Measurements from ENCODE around the gene ZBED1. TPM values are rescaled to one million over a fixed set of nuclear protein-coding genes. Genes with fewer than 3 reads are reported as not detected.

Gene ZBED1
- 28.9 to 35.8 TPM (median 33.5 TPM) in 5 replicates for total RNA-seq (2022; extraction: Qiagen RNA extraction)

DNA sequence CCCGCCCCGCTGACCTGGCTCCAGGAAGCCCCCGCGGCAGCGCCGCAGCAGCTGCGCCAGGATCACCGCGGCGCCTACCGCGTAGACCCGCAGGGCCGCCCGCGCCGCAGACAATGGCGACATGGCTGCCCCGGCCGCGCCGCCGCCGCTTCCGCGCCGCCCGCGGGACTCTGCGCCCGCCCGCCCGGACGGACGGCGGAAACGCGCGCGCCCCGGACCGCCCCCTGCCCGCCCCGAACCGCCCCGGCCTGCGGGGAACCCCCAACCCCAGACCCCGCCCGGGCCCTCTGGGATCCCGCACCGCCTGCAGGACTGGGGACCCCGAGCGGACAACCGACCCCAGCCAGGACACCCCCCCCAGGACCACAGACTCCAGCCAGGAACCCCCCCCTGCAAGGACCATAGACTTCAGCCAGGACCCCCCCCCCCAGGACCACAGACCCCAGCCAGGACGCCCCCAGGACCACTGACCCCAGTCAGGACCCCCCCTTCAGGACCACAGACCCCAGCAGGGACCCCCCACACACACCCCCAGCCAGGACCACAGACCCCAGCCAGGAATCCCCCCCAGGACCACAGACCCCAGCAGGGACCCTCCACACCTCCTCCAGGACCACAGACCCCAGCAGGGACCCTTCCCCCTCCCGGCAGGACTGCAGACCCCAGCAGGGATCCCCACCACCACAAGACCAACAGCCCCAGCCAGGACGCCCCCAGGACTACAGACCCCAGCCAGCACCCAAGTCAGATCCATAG is at the start of gene ZBED1, which contains the start of gene DHRSX:
TSS of gene ZBED1 (minus strand) at position 174 of the 756 bp plus-strand sequence. CDS start 10,257 bp downstream, outside the sequence.
TSS of gene DHRSX (minus strand) at position 174 of the 756 bp plus-strand sequence. CDS start at position 123, 51 bp downstream.

Other genes starting within 250 kb of the ZBED1 start
- gene DHRSX, start within 50 bp of the ZBED1 start, total RNA-seq (2022; extraction: Qiagen RNA extraction): 41.9 to 45.7 TPM (median 43.1 TPM) in 5 replicates
- 298 to 311 TPM (median 304 TPM) in 5 replicates for gene CD99, start 190.3 kb upstream of the ZBED1 start, total RNA-seq (2022; extraction: Qiagen RNA extraction)

All from A549 treated with Mapracorat at 1 μM for 4 hours (cell line).